OCI-LY7 (cell line): Measurements from ENCODE around the gene NUP43. TPM values are rescaled to one million over a fixed set of nuclear protein-coding genes. Genes with fewer than 3 reads are reported as not detected.

Experiments
- BruUV-seq: library from RNA; stranded (reverse); fragments of 400-500 nt; replicated peaks from 2 replicates; lab custom pipeline; 2021; lab: Mats Ljungman, UMichigan
- CTCF ChIA-PET: fragments of 300-600 bp; sonication (Branson Sonifier 250); formaldehyde crosslinking; loops from one replicate; lab custom pipeline; 2022; ENCODE audit warnings: antibody characterized with exemption; ENCODE audit not compliant: unreplicated experiment; lab: Charles Lee
- POLR2A ChIA-PET: fragments of 300-600 bp; sonication (Branson Sonifier 250); formaldehyde crosslinking; loops from one replicate; lab custom pipeline; 2022; ENCODE audit warnings: antibody characterized with exemption; lab: Charles Lee
- DNase-seq: peaks from one replicate; pipeline ENCODE4 v3.0.0-alpha.2; 2015; ENCODE audit warnings: low spot score
- H2AFZ ChIP-seq: fragments of 200-600 bp; sonication (generic), shearing (Covaris generic); 2 replicates; pipeline ENCODE4 v1.6.1; 2014; ENCODE audit warnings: mild to moderate bottlenecking, antibody characterized with exemption, low read length, moderate library complexity
- H3K27ac ChIP-seq: fragments of 200-600 bp; sonication (generic); 2 replicates; pipeline ENCODE4 v1.5.1; 2014; ENCODE audit warnings: mixed run types, low read depth, mild to moderate bottlenecking, moderate library complexity, low read length, inconsistent platforms; ENCODE audit not compliant: poor library complexity, severe bottlenecking
- H3K36me3 ChIP-seq: fragments of 200-600 bp; sonication (generic); 2 replicates; pipeline ENCODE4 v1.6.1; 2014; ENCODE audit warnings: mild to moderate bottlenecking, antibody characterized with exemption, low read length, moderate library complexity, mixed read lengths; ENCODE audit not compliant: insufficient read depth
- H3K4me1 ChIP-seq: fragments of 200-600 bp; sonication (generic); 2 replicates; pipeline ENCODE4 v1.5.1; 2014; ENCODE audit warnings: mild to moderate bottlenecking, low read length; ENCODE audit not compliant: insufficient read depth, poor library complexity, severe bottlenecking
- H3K4me2 ChIP-seq: fragments of 200-600 bp; sonication (generic); 2 replicates; pipeline ENCODE4 v1.6.1; 2014; ENCODE audit warnings: mild to moderate bottlenecking, low read length
- H3K4me3 ChIP-seq: fragments of 200-600 bp; sonication (generic); 2 replicates; pipeline ENCODE4 v1.5.1; 2014; ENCODE audit warnings: mild to moderate bottlenecking, low read depth, low read length; ENCODE audit not compliant: poor library complexity, severe bottlenecking
- H3K79me2 ChIP-seq: fragments of 200-600 bp; sonication (generic); 2 replicates; pipeline ENCODE4 v1.6.1; 2016; ENCODE audit warnings: low read depth, mild to moderate bottlenecking, low read length, moderate library complexity, mixed read lengths; ENCODE audit not compliant: insufficient read depth
- H3K9me2 ChIP-seq: fragments of 200-600 bp; sonication (generic); 2 replicates; pipeline ENCODE4 v1.6.1; 2016; ENCODE audit warnings: mild to moderate bottlenecking, low read length, mixed read lengths; ENCODE audit not compliant: insufficient read depth
- H3K9me3 ChIP-seq: fragments of 200-600 bp; sonication (generic); 2 replicates; pipeline ENCODE4 v1.6.1; 2014; ENCODE audit warnings: mild to moderate bottlenecking, mixed run types, low read length, mixed read lengths
- H4K20me1 ChIP-seq: fragments of 200-600 bp; sonication (generic); 2 replicates; pipeline ENCODE4 v1.6.1; 2014; ENCODE audit warnings: mild to moderate bottlenecking, antibody characterized with exemption, low read length, moderate library complexity, mixed read lengths; ENCODE audit not compliant: insufficient read depth
- EZH2phosphoT487 ChIP-seq: fragments of 200-600 bp; sonication (generic); IDR thresholded peaks from 2 replicates; pipeline ENCODE4 v1.6.1; 2018; ENCODE audit warnings: low read depth, borderline replicate concordance, mild to moderate bottlenecking, mixed run types, antibody characterized with exemption, low read length, moderate library complexity, mixed read lengths
- intact Hi-C: fragments of 100-400 bp; cut with micrococcal nuclease; formaldehyde crosslinking; loops from one replicate; pipeline ENCODE4 v1.10.0; 2022; ENCODE audit not compliant: unreplicated experiment
- total RNA-seq, 2 experiments: library from RNA; depleted of rRNA in 1 of 2; stranded (reverse); fragments of >200 nt in 1 of 2; shearing (Covaris generic) in 1 of 2; gene quantifications; 2 replicates each; pipeline ENCODE4 v1.2.3, GENCODE V29; 2014 to 2022
- TF ChIP-seq, protein P1 (sequence below): fragments of 200-600 bp; sonication (generic); conservative IDR thresholded peaks from 2 replicates; pipeline ENCODE4 v1.5.1; 2014; ENCODE audit warnings: mild to moderate bottlenecking, antibody characterized with exemption, low read length, moderate library complexity, mixed read lengths

Gene NUP43
- total RNA-seq, 2 experiments from 2014 or later: 28.6 to 73.0 TPM

DNA sequence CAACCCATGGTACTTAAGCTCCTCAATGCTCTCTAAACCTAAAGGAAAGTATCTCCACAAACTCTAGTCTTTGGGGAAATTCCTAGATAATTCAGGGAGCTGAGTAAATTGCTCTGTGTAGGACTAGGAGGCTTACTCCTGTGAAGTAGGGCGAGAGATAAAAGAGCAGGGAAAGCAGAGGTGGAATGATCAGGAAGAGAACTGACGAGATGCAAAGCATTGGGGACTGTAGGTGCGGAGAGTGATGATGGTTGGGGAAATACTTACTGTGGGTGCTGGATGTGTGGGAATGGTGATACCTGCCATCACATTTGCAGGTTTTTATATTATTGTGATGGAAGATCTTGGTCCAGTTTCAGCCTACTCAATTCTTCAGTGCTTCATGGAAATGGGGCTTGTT is 26.8 kb downstream of the NUP43 start:
- Histone ChIP-seq H3K9me2 (no peaks in the 10 kb centered on the region), H3K4me1 (peaks cover 19% of the 10 kb centered on the region), H3K79me2 (peaks cover 33% of the 10 kb centered on the region), H3K4me2 (no peak overlapping the region), H3K36me3 (peaks cover 37% of the 10 kb centered on the region), H4K20me1 (peaks cover 19% of the 10 kb centered on the region; the same call in 1 of the 2 replicates), H3K27ac (no peak overlapping the region), H3K9me3 (no peaks in the 10 kb centered on the region), H2AFZ (no peak overlapping the region), H3K4me3 (no peak overlapping the region)
- ChIA-PET POLR2A (interaction anchor here (1.2 to 2.1 kb wide), 2 partner anchors 28 to 44 kb away, joined by 3 to 6 read pairs; no protein-coding TSS in a partner anchor), CTCF (no interaction called here)
- BruUV-seq: no TSS peak
- no peak for DNase-seq
- intact Hi-C loops: loop anchor here (5.0 kb wide), 1 partner anchor 172 kb away; the partner anchor contains the start of gene PPIL4
- TF ChIP-seq, protein P1, sequence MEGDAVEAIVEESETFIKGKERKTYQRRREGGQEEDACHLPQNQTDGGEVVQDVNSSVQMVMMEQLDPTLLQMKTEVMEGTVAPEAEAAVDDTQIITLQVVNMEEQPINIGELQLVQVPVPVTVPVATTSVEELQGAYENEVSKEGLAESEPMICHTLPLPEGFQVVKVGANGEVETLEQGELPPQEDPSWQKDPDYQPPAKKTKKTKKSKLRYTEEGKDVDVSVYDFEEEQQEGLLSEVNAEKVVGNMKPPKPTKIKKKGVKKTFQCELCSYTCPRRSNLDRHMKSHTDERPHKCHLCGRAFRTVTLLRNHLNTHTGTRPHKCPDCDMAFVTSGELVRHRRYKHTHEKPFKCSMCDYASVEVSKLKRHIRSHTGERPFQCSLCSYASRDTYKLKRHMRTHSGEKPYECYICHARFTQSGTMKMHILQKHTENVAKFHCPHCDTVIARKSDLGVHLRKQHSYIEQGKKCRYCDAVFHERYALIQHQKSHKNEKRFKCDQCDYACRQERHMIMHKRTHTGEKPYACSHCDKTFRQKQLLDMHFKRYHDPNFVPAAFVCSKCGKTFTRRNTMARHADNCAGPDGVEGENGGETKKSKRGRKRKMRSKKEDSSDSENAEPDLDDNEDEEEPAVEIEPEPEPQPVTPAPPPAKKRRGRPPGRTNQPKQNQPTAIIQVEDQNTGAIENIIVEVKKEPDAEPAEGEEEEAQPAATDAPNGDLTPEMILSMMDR: no peak
- TF ChIP-seq EZH2phosphoT487: no peak

GRCh38 chr6:149717588-149718458 is 28.5 kb downstream of the NUP43 start, which contains the start of gene LATS1:
Gene LATS1, minus strand, starts transcription at chr6:149718101. Its CDS starts 15,975 bp downstream, at chr6:149702126.
- CTCF ChIA-PET: interaction anchor here (0.7 kb wide), 1 partner anchor 28 kb away, joined by 3 read pairs; the partner anchor contains the start of gene NUP43
- Histone ChIP-seq H3K36me3 (peaks cover 32% of the 10 kb centered on the region), H3K4me1 (peaks cover 19% of the 10 kb centered on the region), H3K27ac (peak within 1 kb of the TSS; percentile 71), H3K4me2 (peak within 1 kb of the TSS; percentile 87), H2AFZ (peak within 1 kb of the TSS; percentile 91), H4K20me1 (peaks cover 19% of the 10 kb centered on the region; the same call in 1 of the 2 replicates), H3K4me3 (peak within 1 kb of the TSS; percentile 94), H3K9me3 (no peaks in the 10 kb centered on the region), H3K79me2 (peaks cover 50% of the 10 kb centered on the region), H3K9me2 (no peaks in the 10 kb centered on the region)
- intact Hi-C loops: loop anchor here (1.0 to 5.0 kb wide), 2 partner anchors 151 to 171 kb away; partner anchors contain the start of gene PPIL4
- DNase-seq: peak; percentile 91
- POLR2A ChIA-PET: interaction anchor here (0.6 to 2.1 kb wide), 19 partner anchors 12 to 152 kb away, joined by 3 to 6 read pairs (median 4); partner anchors contain the start of genes GINM1 and NUP43
- TF ChIP-seq, protein P1: no peak
- TF ChIP-seq EZH2phosphoT487: no peak
- BruUV-seq: no TSS peak
